Anterior cingulate cortex (tissue), 58 donors: Measurements from ENCODE around the gene MRPL28.
A peak's percentile ranks its signal among the peaks of the same experiment; 100 is the strongest.
"Not testable (repeated sequence)": the region's sequence is repeated elsewhere in the genome, so short reads cannot be mapped to it uniquely, and the experiment has no call there.

Source experiments
- DNase-seq, 58 donors: peaks; one replicate each; lab custom pipeline; 2025; lab: John Stamatoyannopoulos, UW

MRPL28 gene

GRCh38 chr16:392450-393030 lies 22.2 kb upstream of the MRPL28 start:
- no peak for DNase-seq

DNA sequence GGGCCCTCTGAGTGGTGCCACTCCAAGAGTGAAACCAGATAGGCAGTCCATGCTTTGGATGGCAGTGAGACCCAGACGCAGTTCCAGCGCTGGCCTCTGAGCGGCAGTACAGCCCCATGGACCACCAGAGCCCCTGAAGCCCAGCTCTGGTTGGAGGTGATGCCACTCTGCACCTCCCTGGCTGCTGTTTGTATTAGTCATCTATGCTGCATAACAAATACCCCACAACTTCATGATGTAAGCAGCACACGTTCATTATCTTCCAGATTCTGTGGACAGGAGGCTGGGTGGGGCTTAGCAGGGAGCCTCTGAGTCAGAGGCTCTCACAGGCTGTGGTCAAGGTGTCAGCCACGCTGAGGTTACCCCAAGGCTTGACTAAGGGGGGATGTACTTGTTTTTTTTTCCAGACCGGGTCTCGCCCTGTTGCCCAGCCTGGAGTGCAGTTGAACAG lies 21.6 kb upstream of the MRPL28 start:
- DNase-seq: peak in 38 of 58 donors; percentile 15 to 62 (median 34)

- no peak for DNase-seq
These were observed 19.0 kb upstream of the MRPL28 start for GRCh38 chr16:389352-389751.

- DNase-seq: peak in 5 of 58 donors; percentile 14 to 67 (median 22)
These were observed 17.7 kb upstream of the MRPL28 start for GRCh38 chr16:387761-388666.

- peak in 24 of 58 donors; percentile 7 to 76 (median 35) for DNase-seq
These were observed 16.4 kb upstream of the MRPL28 start for GRCh38 chr16:386641-387156.

DNA sequence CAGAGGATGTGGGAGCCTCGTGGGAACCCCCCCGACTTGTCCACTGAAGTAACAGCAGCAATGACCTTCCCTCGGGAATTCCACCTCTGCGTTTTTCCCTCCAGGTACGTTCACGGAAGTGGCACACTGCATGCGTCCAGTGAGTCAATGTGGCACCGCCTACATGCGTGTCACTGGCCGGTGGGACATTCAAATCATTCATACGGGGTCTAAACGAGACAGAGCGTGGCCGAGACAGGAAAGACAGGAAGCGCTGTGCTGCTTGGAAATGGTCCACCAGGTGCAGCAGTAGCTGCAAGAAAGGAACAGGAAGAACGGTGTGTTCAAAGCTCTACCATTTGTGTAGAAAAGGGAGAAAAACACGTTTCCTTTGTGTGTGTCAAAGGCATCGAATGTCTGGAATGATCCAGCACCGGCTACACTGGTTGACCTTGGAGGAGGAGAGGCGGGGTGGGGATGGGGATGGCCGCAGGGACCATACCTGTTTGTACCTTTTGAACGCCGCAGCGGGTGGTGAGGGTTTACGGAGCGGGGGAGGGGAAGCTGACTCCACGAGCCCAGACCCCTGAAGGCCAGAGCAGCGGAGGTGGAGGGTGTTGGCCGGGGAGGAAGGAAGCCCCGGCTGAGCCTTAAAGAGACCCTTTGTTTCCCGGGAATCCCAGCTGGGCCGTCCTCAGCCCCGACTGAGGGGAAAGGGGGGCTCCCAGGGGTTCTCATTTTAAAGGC lies 13.2 kb upstream of the MRPL28 start:
- DNase-seq: no peak

GRCh38 chr16:381789-382717 lies 11.7 kb upstream of the MRPL28 start, which contains the start of gene PGAP6:
TSS of gene PGAP6 (minus strand) at chr16:381978. CDS start at chr16:381821, 157 bp downstream.
- DNase-seq: peak in 46 of 58 donors; percentile 11 to 76 (median 58)

DNA sequence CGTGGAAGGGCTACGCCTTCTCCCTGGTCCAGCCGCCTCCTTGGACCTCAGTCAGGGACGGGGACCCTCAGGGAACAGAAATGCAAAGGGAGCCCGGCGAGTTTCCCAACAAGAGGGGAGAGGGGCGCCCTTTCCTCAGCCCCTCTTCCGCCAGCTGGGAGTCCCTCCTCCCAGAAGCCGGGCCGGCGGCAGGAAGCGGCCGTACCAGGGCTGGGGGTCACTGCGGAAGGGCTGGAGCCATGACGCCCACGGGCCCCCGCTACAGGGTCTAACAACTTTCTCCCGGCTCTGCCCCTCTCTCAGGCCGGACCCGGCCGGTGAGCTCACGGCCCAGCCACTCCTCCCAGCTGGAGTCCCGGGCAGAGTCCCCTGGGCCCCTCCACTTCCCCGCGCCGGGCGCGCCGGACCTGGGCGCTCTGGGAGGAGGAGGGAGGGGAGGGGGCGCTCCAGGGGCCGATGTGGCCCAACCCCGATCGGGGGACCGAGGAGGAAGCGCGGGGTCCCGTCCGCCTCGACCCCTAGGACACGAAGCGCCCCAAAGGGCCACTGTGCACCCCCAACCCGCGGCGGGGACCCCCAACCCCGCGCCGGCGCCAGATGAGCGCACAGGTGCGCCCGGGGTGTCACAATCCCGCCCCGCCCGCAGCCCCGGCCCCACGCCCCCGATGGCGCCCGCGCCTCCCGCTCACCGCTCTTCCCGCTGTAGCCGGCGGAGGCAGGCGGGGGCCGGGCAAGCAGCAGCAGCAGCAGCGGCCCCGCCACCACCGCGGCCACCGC lies 10.9 kb upstream of the MRPL28 start:
- DNase-seq: no peak

DNA sequence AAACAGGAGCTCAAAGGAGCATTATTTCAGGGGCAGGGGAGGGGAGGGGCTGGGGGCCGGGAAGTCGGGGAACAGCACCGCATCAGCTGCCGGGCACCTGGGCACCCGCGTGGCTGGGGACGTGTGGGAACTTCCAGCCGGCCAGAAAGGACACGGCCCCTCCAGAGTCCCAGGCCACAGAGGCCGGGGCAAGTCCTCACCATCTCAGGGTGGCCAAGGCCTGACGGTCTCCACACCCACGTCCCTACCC lies 10.3 kb upstream of the MRPL28 start:
- no peak for DNase-seq

DNA sequence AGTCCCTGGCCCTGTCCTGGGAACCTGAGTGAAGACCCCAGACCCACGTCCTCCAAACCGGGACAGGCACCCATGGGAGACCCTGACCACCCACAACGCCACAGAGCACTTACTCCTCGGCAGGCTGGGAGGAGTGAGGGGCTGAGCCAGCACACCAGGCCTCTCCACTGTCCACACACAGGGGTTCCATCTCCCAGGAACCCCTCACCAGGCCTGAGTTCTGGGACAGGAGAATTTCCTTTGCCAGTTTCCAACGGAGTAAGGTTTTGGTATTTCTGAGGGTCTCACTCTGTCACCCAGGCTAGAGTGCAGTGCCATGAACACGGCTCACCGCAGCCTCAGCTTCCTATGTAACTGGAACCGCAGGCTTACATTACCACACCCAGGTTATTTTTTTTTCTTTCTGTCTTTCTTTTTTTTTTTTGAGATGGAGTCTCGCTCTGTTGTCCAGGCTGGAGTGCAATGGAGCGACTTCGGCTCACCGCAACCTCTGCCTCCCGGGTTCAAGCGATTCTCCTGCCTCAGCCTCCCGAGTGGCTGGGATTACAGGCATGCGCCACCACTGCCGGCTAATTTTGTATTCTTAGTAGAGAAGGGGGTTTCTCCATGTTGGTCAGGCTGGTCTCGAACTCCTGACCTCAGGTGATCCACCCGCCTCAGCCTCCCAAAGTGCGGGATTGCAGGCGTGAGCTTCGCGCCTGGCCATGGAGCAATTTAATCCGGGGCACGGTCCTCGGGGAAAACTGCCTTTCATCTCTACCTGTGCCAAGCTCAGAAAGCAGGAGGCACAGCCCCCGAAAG lies 9.8 kb upstream of the MRPL28 start:
- no peak for DNase-seq

DNA sequence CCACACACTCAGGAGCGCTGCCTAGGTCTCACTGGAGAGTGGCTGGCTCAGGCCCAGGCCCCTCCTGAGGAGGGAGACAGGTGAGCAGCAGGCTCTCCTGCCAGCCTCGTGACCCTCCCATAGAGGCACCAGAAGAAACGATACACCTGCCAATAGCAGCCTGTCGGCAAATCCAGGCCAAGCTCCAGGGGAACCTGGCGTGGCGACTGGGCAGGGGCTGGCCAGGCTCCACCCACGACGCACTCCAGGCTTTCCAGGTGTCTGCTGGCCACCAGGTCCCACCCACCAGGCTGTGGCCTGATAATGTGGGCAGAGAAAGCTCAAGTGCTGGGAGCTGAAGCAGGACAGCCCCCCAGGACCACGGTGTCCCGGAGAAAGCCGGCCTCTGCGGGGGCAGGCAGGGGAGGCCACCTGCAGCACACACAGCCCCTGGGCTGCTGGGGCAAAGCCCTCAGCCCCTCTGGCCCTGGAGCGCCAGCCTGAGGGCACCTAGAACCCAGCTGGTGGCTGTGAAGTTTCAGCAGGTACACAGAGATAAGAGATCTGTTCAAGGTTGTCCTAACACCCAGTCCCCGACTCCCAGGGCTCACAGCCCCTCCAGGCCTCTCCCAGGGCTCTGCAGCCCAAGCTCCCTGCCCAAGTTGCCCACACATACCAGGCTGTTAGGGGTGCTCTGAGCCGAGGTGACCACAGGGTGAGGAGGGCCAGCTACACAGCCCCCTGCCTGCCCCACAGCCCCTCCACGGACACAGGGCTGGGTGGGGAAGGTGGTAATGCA lies 9.0 kb upstream of the MRPL28 start:
- DNase-seq: no peak

DNA sequence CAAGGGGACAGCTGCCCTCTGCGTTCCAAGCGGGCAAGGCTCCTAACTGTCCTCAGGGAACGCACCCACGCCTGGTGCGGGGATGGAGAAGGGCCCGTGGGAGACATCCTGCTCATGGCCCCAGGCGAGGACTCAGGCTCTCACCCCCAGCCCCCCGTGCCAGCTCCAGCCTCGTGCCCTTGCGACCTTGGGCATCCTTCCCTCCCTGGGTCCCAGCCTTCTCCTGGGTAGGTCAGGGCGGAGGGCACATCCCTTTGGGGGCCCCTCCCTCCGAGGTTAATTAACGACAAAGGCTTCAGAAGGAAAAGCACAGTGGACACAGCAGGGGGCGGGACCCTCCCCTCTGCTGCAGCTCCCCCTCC lies 8.5 kb upstream of the MRPL28 start:
- no peak for DNase-seq

GRCh38 chr16:378113-378820 lies 7.9 kb upstream of the MRPL28 start:
- not testable (repeated sequence) for DNase-seq

DNA sequence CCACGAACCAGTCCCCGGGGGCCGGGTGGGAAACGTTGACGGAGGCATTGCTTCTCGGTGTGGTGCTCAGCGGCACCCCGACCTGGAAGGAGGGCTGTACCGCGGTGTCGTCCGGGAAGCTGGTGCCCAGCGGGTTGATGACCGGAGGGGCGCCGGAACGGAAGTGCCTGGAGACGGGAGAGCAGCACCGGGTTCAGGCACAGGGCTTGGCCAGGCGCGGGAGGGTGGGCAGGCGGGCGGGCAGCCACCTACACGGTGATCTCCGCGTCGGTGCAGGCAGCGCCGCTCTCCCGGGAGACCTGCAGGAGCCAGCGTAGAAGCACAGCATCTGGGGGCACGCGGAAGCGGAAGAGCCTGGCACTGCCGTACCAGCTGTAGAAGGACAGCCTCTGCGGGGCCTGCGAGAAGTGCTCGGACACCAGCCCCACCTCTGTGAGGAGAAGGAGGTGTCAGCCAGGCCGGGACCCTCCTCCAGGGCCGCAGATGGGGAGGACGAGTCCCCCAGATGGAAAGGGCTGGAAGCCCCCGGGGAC lies 7.1 kb upstream of the MRPL28 start:
- no peak for DNase-seq

DNA sequence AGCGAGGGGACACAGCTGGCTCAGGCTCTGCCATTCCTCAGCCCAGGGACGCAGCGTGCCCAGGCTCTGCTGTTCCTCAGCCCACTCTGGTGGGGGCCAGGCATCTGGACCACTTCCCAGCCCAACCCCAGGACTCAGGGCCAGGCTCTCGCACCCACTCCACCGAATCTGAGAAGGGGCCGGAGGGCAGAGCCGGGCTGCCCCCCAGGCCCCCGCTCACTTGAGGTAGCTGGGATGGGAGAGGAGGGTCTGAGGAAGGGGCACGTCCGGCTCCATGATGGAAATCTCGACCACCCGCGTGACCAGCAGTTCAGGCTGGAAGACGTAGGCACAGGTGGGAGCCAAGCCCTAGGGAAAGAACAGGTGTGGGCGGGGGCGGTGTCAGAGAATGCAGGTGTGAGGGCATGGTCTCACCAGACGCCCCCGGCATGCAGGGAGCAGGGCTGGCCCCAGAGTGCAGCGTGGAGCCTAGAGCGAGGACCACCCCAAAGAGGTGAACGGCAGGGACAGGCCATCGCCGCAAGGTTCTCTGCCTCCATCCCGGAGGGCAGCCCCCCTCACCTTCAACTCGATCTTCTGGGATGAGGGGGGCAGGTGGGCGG lies 6.6 kb upstream of the MRPL28 start:
- DNase-seq: no peak
